ENCODE data around the gene SLC29A1. TPM values are rescaled to one million over a fixed set of nuclear protein-coding genes. Genes with fewer than 3 reads are reported as not detected.

The SLC29A1 gene
- total RNA-seq, 1 donor from 2014 or later = 24.1 TPM

- peak overlapping the region; percentile 91 for H3K4me3 Mint-ChIP-seq (ENCODE audit: low read depth)
- no peak for TF ChIP-seq CTCF (IDR thresholded peaks at IDR 0.05; ENCODE audit: unreplicated experiment)
- no peaks in the 10 kb centered on the region for H3K9me3 Mint-ChIP-seq (ENCODE audit: low read depth)
- no peaks in the 10 kb centered on the region for H3K27me3 Mint-ChIP-seq
- peaks cover 28% of the 10 kb centered on the region for H3K4me1 Mint-ChIP-seq (ENCODE audit: low read depth)
- no peak for DNase-seq (ENCODE audit: low spot score, unreplicated experiment)
- peaks cover 29% of the 10 kb centered on the region for H3K36me3 Mint-ChIP-seq (ENCODE audit: insufficient read depth)
- peak overlapping the region; percentile 74 for H3K27ac Mint-ChIP-seq
Measured at GRCh38 chr6:44256775-44257024, 33.3 kb downstream of the SLC29A1 start.

DNA sequence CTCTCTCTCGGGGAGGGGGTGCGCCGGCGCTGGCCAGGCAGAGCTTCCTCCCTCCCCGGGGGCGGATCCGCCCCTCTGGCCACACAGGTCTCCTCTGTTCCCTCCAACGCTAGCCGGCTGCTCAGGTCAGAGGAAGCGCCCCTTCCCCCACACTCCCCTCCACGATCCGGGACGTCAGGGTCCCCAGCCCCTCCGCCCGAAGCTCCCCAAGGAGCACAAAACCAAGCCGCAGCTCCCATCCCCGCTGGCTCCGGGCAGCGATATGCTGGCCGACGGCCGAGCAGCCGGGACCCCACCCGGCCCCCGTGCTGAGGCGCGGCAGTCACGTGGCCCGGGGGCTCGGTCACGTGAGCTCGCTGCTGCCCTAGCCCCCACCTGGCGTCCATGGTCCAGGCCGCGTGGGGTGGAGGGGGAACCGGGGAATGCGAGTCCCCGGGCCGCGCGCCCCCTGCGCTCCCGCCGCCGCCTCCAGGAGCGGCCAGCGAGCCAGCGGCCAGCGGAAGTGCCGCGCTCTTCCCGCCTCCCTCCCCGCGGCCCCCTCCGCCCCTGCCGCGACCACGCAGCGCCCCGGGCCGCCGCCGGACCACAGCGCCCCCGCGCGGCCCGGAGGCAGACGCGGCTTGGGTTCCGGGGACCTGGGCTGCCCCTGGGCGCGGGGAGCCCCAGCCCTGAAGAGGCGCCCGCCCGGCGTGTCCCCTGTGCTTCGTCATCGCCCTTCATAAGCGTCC is 33.8 kb downstream of the SLC29A1 start, which contains the start of gene SLC35B2:
SLC35B2 (minus strand) TSS at position 504 of the 728 bp plus-strand sequence; CDS start at position 386, 118 bp downstream.
- peak; percentile 65 for DNase-seq (ENCODE audit: low spot score, unreplicated experiment)
- peak within 1 kb of the TSS; percentile 91 for H3K4me3 Mint-ChIP-seq (ENCODE audit: low read depth)
- H3K4me1 Mint-ChIP-seq (ENCODE audit: low read depth) = peaks cover 28% of the 10 kb centered on the region
- H3K27ac Mint-ChIP-seq = peak within 1 kb of the TSS; percentile 92
- peak; percentile 82 for TF ChIP-seq CTCF (IDR thresholded peaks at IDR 0.05; ENCODE audit: unreplicated experiment)
- H3K36me3 Mint-ChIP-seq (ENCODE audit: insufficient read depth) = peaks cover 24% of the 10 kb centered on the region
- H3K27me3 Mint-ChIP-seq = no peaks in the 10 kb centered on the region
- no peaks in the 10 kb centered on the region for H3K9me3 Mint-ChIP-seq (ENCODE audit: low read depth)

DNA sequence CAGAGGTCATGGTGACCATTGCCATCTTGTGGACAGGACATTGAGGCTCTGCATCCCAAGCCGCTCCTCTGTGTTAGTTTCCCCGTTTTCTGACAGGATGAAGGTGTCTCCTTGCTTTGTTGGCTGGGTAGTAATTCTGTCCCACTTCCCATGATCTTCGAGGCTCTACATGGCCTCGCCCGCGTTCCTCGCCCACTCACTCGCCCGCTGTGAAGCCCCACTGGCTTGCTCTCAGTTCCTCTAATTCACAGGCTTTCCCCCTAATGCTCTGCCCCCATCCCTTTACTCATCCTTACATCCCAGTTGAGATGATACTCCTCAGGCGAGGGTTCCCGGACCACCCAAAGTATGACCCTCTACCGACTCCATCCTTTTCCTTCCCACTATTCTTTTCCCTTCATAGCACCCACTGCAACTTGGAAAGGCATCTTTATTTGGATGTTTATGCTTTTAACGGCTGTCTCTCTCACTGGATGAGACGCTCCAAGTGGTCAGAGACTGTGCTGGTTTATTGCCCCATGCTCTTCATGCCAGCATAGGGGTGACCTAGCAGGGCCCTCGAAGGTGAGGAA is 34.4 kb downstream of the SLC29A1 start:
- Mint-ChIP-seq H3K27me3 (no peaks in the 10 kb centered on the region), H3K4me1 (ENCODE audit: low read depth) (peaks cover 28% of the 10 kb centered on the region), H3K36me3 (ENCODE audit: insufficient read depth) (peaks cover 20% of the 10 kb centered on the region), H3K4me3 (ENCODE audit: low read depth) (peak overlapping the region; percentile 77), H3K9me3 (ENCODE audit: low read depth) (no peaks in the 10 kb centered on the region), H3K27ac (peak overlapping the region; percentile 92)
- TF ChIP-seq CTCF (IDR thresholded peaks at IDR 0.05; ENCODE audit: unreplicated experiment) = no peak
- DNase-seq (ENCODE audit: low spot score, unreplicated experiment) = no peak

DNA sequence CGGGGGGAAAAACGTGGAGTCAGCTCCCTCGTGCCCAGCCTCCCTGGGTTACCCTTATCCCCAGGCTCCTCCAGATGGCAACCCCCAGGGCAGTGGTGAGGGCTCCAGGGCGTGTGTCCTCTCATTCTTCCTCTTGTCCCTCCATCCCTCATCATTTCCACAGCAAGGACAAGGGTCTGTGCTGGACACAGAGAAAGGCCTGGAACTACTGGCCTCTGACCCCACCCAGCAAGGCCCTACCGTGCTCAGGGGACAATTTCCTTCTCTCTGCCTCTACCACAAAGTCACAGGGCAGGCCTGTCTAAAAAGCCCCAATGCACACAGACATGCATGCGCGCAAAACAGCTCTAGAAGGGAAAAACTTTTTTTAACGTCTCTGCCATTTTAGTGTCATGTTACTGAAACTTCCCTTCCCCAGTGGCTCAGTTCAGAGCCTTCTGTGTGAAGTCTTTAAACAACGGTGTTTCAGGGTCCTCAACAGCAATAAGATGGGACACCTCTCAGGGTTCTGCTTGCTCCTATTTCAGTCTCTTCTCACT is 35.0 kb downstream of the SLC29A1 start:
- TF ChIP-seq CTCF (IDR thresholded peaks at IDR 0.05; ENCODE audit: unreplicated experiment) = no peak
- Mint-ChIP-seq H3K4me1 (ENCODE audit: low read depth) (peaks cover 28% of the 10 kb centered on the region), H3K36me3 (ENCODE audit: insufficient read depth) (peaks cover 16% of the 10 kb centered on the region), H3K4me3 (ENCODE audit: low read depth) (peak overlapping the region; percentile 77), H3K9me3 (ENCODE audit: low read depth) (no peaks in the 10 kb centered on the region), H3K27ac (peak overlapping the region; percentile 68), H3K27me3 (no peaks in the 10 kb centered on the region)
- DNase-seq (ENCODE audit: low spot score, unreplicated experiment) = no peak

DNA sequence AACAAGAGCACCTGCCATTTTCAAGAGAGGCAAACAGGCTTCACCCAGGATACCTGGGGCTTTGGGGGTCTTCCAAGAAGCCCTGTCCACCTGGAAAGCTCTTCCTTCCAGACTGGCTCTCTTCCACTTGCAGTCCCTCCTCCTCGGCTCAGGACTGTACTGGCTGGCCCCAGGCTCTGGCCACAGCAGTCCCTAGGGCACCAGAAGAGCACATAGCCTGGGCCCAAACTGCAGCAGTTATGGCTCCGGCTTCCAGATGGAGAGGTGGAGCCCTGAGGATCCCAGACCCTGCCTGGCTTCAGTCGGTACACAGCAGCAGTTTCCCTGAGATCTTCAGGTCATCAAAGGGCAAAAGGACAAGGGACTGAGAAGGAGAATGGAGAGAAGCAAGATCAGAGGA is 35.5 kb downstream of the SLC29A1 start:
- peak overlapping the region; percentile 77 for H3K4me3 Mint-ChIP-seq (ENCODE audit: low read depth)
- no peak overlapping the region for H3K27ac Mint-ChIP-seq
- H3K36me3 Mint-ChIP-seq (ENCODE audit: insufficient read depth) = peaks cover 11% of the 10 kb centered on the region
- no peak for TF ChIP-seq CTCF (IDR thresholded peaks at IDR 0.05; ENCODE audit: unreplicated experiment)
- H3K9me3 Mint-ChIP-seq (ENCODE audit: low read depth) = no peaks in the 10 kb centered on the region
- H3K27me3 Mint-ChIP-seq = no peaks in the 10 kb centered on the region
- peaks cover 29% of the 10 kb centered on the region for H3K4me1 Mint-ChIP-seq (ENCODE audit: low read depth)
- DNase-seq (ENCODE audit: low spot score, unreplicated experiment) = no peak
